Measurements from ENCODE around the gene WASF2. TPM values are rescaled to one million over a fixed set of nuclear protein-coding genes. Genes with fewer than 3 reads are reported as not detected.

The WASF2 gene
- total and polyA plus RNA-seq, 2 of the 4 experiments (the other 2 are of a cell fraction), result 7.9 to 45.4 TPM

GRCh38 chr1:27526569-27527222 lies 36.7 kb upstream of the WASF2 start:
- dilution Hi-C loops (cut with HindIII; ENCODE audit: low sequenced_read_pairs, unreplicated experiment) (no loop called here), in situ Hi-C loops (cut with MboI; ENCODE audit: low sequenced_read_pairs) (no loop called here), intact Hi-C loops (cut with micrococcal nuclease) (loop anchor here (1.0 kb wide), 1 partner anchor 108 kb away; no protein-coding TSS in a partner anchor)
- Histone ChIP-seq H3K56ac (ENCODE audit: extremely low read depth, insufficient read depth, low read length) (no peak overlapping the region), H3K27me3 (ENCODE audit: control insufficient read depth, insufficient read depth, low read length) (no peaks in the 10 kb centered on the region), H4K91ac (ENCODE audit: insufficient read depth, low read depth, low read length) (peak overlapping the region; percentile 54), H4K5ac (ENCODE audit: low read depth, low read length) (peak overlapping the region; percentile 6; the same call in 1 of the 2 replicates), H3K36me3 (ENCODE audit: control insufficient read depth, insufficient read depth, low read length) (no peaks in the 10 kb centered on the region), H3K4ac (ENCODE audit: low read depth, low read length) (peak overlapping the region; percentile 63; the same call in 1 of the 2 replicates), H4K20me1 (ENCODE audit: insufficient read depth, low read length) (no peaks in the 10 kb centered on the region), H3K4me2 (ENCODE audit: low read depth, low read length) (peak overlapping the region; percentile 25; the same call in 1 of the 2 replicates), H3K23ac (ENCODE audit: low read depth, low read length) (no peak overlapping the region), H3K4me1 (ENCODE audit: control insufficient read depth, insufficient read depth, low read length) (peaks cover 42% of the 10 kb centered on the region), H2BK5ac (ENCODE audit: low read depth, low read length, poor library complexity, severe bottlenecking) (peak overlapping the region; percentile 16), H2AK5ac (ENCODE audit: low read depth, low read length) (peak overlapping the region; percentile 94), H2BK20ac (ENCODE audit: low read depth, low read length) (peak overlapping the region; percentile 16; the same call in 1 of the 2 replicates), H3K18ac (ENCODE audit: low read depth, low read length) (peak overlapping the region; percentile 1; the same call in 1 of the 2 replicates), H3K27ac (ENCODE audit: insufficient read depth, low read length) (peak overlapping the region; percentile 33; the same call in 1 of the 2 replicates), H3K4me3 (ENCODE audit: insufficient read depth, low read depth, low read length) (no peak overlapping the region), H3K9me1 (ENCODE audit: insufficient read depth, low read length) (peaks cover 19% of the 10 kb centered on the region), H2AK9ac (replicated peaks; ENCODE audit: low read depth, low read length, poor library complexity) (peak overlapping the region; percentile 93), H3K9me3 (ENCODE audit: control insufficient read depth, insufficient read depth, low read length) (no peaks in the 10 kb centered on the region), H4K8ac (ENCODE audit: low read depth in 2 of 2, low read length in 2 of 2) (peak overlapping the region in 1 of 2 experiments; percentile 61; a peak in 3 of 4 replicates), H2BK120ac (ENCODE audit: low read depth, low read length) (peak overlapping the region; percentile 44; the same call in 1 of the 2 replicates), H3K79me1 (ENCODE audit: low read depth in 1 of 2, low read length in 2 of 2) (peaks cover 0 to 16% of the 10 kb centered on the region in 2 experiments; a peak in 2 of 4 replicates), H3K9ac (ENCODE audit: low read depth, low read length) (no peak overlapping the region), H2AFZ (replicated peaks; ENCODE audit: low read length, poor library complexity) (peak overlapping the region; percentile 75), H2BK15ac (ENCODE audit: low read depth, low read length) (peak overlapping the region; percentile 65; the same call in 1 of the 3 replicates), H3K14ac (replicated peaks; ENCODE audit: low read depth, low read length) (peak overlapping the region; percentile 38)
- no peak; the same call in 1 of the 2 replicates for ATAC-seq (ENCODE audit: low read depth)
- BruUV-seq (replicated peaks), result no TSS peak
- ChIA-PET CTCF (interaction anchor here (1.8 kb wide), 1 partner anchor 30 kb away, joined by 10 read pairs; no protein-coding TSS in a partner anchor), POLR2A (ENCODE audit: unreplicated experiment) (no interaction called here)
- 39% methylated on average over 4 of the region's 10 CpGs; no CpG with 5 or more reads in 1 of the 2 experiments for WGBS, 2 experiments (ENCODE audit: extremely low coverage in 2 of 2, insufficient read length in 1 of 2)
- peak; percentile 21 for DNase-seq
- TF ChIP-seq RFX5 (IDR thresholded peaks at IDR 0.05; ENCODE audit: low read depth, low read length) (no peak), NFE2L2 (IDR thresholded peaks at IDR 0.05; ENCODE audit: low read depth, low read length) (no peak), RCOR1 (IDR thresholded peaks at IDR 0.05; ENCODE audit: insufficient replicate concordance, low read length) (no peak), USF2 (IDR thresholded peaks at IDR 0.05; ENCODE audit: low read depth, low read length) (no peak), MAFK (IDR thresholded peaks at IDR 0.05; ENCODE audit: low read depth, low read length) (no peak), ELK1 (IDR thresholded peaks at IDR 0.05; ENCODE audit: borderline replicate concordance, low read depth, low read length) (no peak), SMC3 (IDR thresholded peaks at IDR 0.05; ENCODE audit: low read depth, low read length) (no peak), CHD1 (IDR thresholded peaks at IDR 0.05; ENCODE audit: low read depth, low read length) (no peak), POLR2A (IDR thresholded peaks at IDR 0.05; ENCODE audit: low read depth, low read length) (no peak), RAD21 (IDR thresholded peaks at IDR 0.05; ENCODE audit: low read length) (no peak), BHLHE40 (IDR thresholded peaks at IDR 0.05; ENCODE audit: low read depth, low read length) (no peak), MXI1 (IDR thresholded peaks at IDR 0.05; ENCODE audit: borderline replicate concordance, low read depth, low read length) (no peak), CEBPB (IDR thresholded peaks at IDR 0.05; ENCODE audit: low read depth, low read length) (no peak), MAZ (IDR thresholded peaks at IDR 0.05; ENCODE audit: borderline replicate concordance, low read depth, low read length) (no peak)
